ENCODE measurements around the gene GADL1. TPM values are rescaled to one million over a fixed set of nuclear protein-coding genes. Genes with fewer than 3 reads are reported as not detected.

GADL1 gene
- total RNA-seq, 2 experiments from 2014 or later = not detected

DNA sequence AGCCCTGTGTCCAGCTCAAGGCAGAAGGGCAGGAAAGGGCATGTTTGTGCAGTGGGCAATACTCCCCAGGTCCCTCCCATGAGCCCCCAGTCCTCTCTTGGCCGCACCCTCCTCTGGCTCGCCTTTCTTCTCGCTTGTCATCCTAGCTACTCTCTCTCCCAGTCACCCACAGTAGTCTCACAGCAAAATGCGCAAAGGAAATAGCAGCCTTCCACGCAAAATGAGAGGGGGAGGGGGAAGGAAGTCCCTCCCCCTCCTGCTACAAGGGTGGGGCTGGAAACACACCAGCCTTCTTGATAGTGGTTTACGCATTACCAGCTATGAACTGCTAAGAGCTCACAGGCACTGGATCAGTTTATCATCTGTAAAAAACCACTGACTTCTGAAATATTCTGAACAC is 83.8 kb downstream of the GADL1 start:
- Mint-ChIP-seq H3K4me3 (no peak overlapping the region), H3K36me3 (no peaks in the 10 kb centered on the region), H3K4me1 (no peaks in the 10 kb centered on the region), H3K9me3 (no peaks in the 10 kb centered on the region), H3K27ac (no peak overlapping the region), H3K27me3 (no peaks in the 10 kb centered on the region)
- no peak for DNase-seq

DNA sequence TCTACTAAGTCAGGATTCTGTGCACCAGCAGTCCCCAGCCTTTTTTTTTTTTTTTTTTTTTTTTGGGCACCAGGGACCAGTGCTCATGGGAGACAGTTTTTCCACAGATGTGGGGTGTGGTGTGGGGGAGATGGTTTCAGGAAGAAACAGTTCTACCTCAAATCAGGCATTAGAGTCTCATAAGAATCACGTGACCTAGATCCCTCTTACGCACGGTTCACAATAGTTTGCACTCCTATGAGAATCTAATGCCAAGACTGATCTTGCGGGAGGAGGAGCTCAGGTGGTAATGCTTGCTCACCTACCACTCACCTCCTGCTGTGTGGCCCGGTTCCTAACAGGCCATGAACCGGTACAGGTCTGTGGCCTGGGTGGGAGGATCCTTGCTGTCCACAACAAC is 88.8 kb downstream of the GADL1 start:
- no peaks in the 10 kb centered on the region for H3K36me3 Mint-ChIP-seq
- H3K27ac Mint-ChIP-seq = no peak overlapping the region
- H3K27me3 Mint-ChIP-seq = no peaks in the 10 kb centered on the region
- H3K4me1 Mint-ChIP-seq = peaks cover 6% of the 10 kb centered on the region
- no peaks in the 10 kb centered on the region for H3K9me3 Mint-ChIP-seq
- DNase-seq = no peak
- H3K4me3 Mint-ChIP-seq = no peak overlapping the region

DNA sequence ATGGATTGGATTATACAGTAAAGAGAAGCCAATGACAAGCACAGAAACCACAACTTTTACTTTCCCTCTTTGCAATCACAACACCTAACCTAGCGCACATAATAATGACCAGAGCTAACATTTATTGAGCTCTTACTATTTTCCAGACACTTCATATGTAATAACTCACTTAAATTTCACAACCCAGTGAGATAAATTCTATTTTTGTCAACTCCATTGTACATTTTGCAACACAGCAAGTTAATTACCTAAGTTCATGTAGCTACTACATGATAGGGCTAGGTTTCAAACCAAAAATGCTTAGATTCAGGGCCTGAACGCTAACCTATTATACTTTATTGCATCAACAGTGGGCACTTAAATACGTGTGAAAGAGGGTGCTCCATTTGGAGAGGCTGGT is 89.5 kb downstream of the GADL1 start:
- Mint-ChIP-seq H3K27me3 (no peaks in the 10 kb centered on the region), H3K27ac (no peak overlapping the region)

DNA sequence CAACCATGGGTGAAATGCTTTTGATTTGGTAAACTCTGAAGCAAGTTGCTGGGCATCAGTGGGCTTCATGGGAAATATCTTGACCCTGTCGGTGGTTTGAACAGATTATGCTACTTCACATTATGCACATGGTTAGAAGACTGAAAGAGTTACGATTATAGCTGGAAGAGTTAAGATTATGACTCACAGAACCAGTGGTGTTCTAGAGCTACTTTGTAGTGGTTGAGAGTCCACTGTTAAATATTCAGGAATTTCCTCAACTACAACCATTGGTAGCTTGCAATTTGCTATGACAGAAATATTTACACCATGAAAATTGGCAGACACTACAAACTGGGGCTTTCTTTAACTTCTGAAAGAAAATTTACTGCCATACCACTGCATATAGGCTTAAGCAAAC is 99.3 kb downstream of the GADL1 start:
- Mint-ChIP-seq H3K27ac (no peak overlapping the region), H3K9me3 (no peaks in the 10 kb centered on the region), H3K36me3 (no peaks in the 10 kb centered on the region)

More for the DNA sequence above, 89.5 kb downstream of the GADL1 start:
- no peaks in the 10 kb centered on the region for H3K36me3 Mint-ChIP-seq
- peaks cover 6% of the 10 kb centered on the region for H3K4me1 Mint-ChIP-seq
- H3K9me3 Mint-ChIP-seq = no peaks in the 10 kb centered on the region
- H3K4me3 Mint-ChIP-seq = no peak overlapping the region
- no peak for DNase-seq

DNA sequence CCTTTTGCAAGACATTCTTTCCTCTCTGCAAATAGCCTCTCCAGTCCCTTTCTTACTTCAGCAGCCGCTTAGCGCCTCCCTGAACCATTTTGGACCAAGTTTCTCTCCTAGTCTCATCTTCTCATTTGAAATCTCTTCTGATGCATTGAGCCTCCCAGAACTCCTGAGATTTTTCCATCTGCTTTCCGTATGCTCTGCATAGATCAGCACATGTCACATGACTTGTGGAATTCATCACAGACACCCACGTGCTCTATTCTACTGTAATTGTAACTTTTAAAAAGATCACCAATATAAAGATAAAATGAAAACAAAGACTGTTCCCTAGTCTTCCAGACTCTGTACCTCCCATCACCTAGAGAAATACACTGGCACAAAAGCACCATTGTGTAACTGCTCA is 100.7 kb downstream of the GADL1 start:
- H3K27ac Mint-ChIP-seq = no peak overlapping the region
- no peaks in the 10 kb centered on the region for H3K36me3 Mint-ChIP-seq
- H3K4me3 Mint-ChIP-seq = no peak overlapping the region
- H3K9me3 Mint-ChIP-seq = no peaks in the 10 kb centered on the region
- no peak for DNase-seq
- H3K27me3 Mint-ChIP-seq = no peaks in the 10 kb centered on the region
- H3K4me1 Mint-ChIP-seq = peaks cover under 1% of the 10 kb centered on the region

More for the DNA sequence above, 99.3 kb downstream of the GADL1 start:
- no peaks in the 10 kb centered on the region for H3K27me3 Mint-ChIP-seq
- H3K4me3 Mint-ChIP-seq = no peak overlapping the region
- no peaks in the 10 kb centered on the region for H3K4me1 Mint-ChIP-seq
- no peak for DNase-seq

DNA sequence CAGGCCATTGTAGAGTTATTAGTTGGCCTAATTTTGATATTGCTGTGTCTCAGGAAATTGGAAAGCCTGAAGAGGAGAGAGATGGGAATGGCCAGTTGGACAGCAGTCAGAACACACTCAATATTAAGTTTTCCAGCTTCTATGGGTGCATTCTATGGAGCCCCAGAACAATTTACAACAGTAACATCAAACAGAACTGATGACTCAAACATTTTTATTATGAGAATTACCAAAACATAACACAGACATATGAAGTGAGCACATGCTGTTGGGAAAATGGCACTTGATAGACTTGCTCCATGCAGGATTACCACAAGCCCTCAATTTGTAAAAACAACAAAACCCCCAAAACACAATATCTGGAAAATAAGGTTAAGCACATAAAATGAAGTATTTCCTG is 104.3 kb downstream of the GADL1 start:
- H3K27ac Mint-ChIP-seq = no peak overlapping the region
- no peaks in the 10 kb centered on the region for H3K9me3 Mint-ChIP-seq
- H3K36me3 Mint-ChIP-seq = no peaks in the 10 kb centered on the region
- no peak overlapping the region for H3K4me3 Mint-ChIP-seq
- no peak for DNase-seq
- H3K4me1 Mint-ChIP-seq = peaks cover 2% of the 10 kb centered on the region
- no peaks in the 10 kb centered on the region for H3K27me3 Mint-ChIP-seq

DNA sequence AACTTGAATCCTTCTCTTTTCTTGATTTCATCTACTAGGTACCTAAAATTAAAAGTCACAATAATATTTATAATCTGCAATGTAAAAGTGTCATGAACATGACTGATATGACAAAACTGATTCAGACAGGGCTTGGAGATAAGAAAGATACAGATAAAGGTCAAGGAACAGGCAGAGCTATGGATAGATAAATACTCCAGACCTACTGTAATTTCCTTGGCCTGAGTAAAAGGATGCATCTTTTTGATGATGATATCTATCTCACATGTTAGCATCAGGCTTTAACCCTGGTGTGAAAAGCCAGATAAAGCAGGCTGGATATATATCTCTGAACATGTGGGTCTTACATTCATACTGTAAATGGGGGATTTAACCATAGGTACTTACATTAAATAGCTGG is 108.1 kb downstream of the GADL1 start:
- peaks cover 5% of the 10 kb centered on the region for H3K27me3 Mint-ChIP-seq
- H3K9me3 Mint-ChIP-seq = no peaks in the 10 kb centered on the region
- peaks cover 2% of the 10 kb centered on the region for H3K4me1 Mint-ChIP-seq
- no peak overlapping the region for H3K27ac Mint-ChIP-seq
- H3K4me3 Mint-ChIP-seq = no peak overlapping the region
- H3K36me3 Mint-ChIP-seq = no peaks in the 10 kb centered on the region
- DNase-seq = no peak

DNA sequence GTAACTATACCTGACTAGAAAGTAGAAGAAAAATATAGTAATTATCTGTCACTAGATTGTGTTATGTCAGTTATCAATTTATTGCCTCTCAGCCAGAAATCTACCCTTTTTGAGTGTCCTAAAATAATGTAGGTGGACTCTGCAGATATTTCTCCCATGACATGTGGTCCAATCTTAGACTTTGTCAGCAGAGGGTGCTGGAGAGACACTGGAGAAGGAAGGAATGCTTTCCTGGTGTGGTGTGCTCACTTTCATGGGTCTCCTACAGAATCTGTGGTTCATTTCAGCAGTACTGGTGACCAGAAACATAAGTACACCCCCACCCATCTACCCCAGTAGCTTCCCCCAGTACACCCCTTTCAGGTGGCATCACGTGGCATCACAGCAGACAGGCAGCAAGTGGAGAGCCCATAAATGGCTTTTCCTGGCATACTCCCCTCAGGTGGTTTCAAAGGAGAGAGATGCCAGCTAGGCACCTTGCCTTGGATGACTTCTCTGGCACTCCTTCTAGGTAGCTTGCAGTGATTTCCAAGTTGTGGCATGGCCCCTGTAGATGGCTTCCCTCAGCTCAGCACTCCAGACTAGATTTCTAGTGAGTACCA is 114.7 kb downstream of the GADL1 start:
- H3K9me3 Mint-ChIP-seq = no peaks in the 10 kb centered on the region
- H3K36me3 Mint-ChIP-seq = no peaks in the 10 kb centered on the region
- H3K27ac Mint-ChIP-seq = no peak overlapping the region
- no peaks in the 10 kb centered on the region for H3K4me1 Mint-ChIP-seq
- peaks cover 8% of the 10 kb centered on the region for H3K27me3 Mint-ChIP-seq
- no peak for DNase-seq
- H3K4me3 Mint-ChIP-seq = no peak overlapping the region

DNA sequence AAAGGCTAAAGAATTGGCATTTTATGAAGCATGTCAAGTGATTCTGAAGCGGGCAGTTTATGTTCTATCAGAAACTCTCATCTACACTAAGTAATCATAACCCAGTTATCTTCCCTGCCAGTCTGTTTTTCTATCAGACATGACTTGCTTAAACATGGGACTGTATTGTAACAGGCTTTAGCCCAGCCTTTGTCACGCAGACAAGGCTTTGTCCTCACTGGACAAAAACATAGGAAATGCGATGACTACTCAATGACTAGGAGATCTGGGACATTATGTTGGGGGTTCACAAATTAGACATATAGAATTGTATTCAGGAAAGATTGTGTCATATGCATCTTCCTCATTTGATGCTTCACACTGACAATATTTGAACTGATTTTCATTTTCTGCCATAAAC is 115.5 kb downstream of the GADL1 start:
- peaks cover 10% of the 10 kb centered on the region for H3K27me3 Mint-ChIP-seq
- H3K4me1 Mint-ChIP-seq = no peaks in the 10 kb centered on the region
- no peaks in the 10 kb centered on the region for H3K9me3 Mint-ChIP-seq
- no peak overlapping the region for H3K4me3 Mint-ChIP-seq
- H3K27ac Mint-ChIP-seq = no peak overlapping the region
- no peaks in the 10 kb centered on the region for H3K36me3 Mint-ChIP-seq
- DNase-seq = no peak

DNA sequence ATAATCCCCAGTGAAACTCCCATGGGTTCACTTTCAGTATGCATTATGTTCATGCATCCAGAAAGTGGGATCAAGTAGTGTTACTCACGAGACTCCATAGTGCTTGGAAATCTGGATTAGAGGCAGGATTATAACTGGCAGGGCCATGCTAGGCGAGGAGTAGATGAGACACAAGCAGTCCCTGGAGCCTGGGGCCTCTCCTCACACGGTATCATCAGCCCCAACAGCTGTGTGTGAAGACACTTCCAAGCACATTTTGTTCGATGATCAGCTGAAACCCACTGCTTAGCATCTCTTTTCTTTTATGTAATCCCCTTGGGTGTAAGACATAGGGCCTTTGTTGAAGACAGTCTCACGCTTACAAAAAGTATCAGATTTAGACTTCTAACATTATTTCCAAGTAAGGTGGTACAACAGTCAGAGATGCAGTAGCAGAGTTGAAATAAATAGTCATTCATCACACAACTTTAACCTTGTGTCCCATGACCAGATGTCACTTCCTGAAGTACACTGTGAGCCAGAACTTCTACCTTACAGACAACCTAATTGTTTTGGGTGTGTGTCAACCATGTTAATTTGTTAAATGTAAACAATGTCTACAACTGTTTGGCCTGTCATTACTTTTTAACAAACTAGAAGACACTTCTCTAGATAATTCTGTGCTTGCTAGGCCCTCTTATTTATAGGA is 116.9 kb downstream of the GADL1 start:
- Mint-ChIP-seq H3K27me3 (peaks cover 10% of the 10 kb centered on the region), H3K9me3 (no peaks in the 10 kb centered on the region), H3K4me1 (no peaks in the 10 kb centered on the region), H3K36me3 (no peaks in the 10 kb centered on the region), H3K4me3 (no peak overlapping the region), H3K27ac (no peak overlapping the region)
- no peak for DNase-seq

DNA sequence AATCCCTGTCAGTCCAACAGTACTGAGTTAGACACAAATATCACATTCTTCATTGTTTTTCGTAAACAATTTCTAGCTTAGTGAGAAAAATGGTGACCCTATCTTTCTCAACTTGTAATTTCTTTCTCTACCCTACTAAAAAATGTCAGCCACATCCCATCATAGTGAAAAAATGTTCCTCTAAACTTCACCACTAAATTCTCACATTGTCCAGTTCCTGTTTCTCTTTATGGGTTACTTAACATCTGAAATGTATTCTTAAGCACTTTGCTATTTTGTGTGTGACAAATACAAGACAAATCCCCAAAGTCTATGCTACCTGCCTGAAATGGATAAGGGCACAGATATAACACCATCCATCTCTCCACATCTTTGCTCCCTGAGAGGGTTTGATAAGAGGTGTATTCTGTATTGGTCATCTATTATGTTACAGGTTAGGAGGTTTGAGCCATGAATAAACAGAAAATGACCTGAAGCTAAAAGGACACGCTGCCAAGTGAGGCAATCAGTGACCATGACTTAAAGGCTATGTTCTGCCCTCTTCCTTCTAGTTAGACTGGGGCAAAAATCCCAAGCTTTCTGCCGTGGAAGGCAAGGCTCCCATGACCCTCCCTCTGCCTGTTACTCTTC is 118.2 kb downstream of the GADL1 start:
- Mint-ChIP-seq H3K27me3 (peaks cover 5% of the 10 kb centered on the region), H3K4me3 (no peak overlapping the region), H3K9me3 (no peaks in the 10 kb centered on the region), H3K27ac (no peak overlapping the region), H3K4me1 (no peaks in the 10 kb centered on the region), H3K36me3 (no peaks in the 10 kb centered on the region)
- no peak for DNase-seq

DNA sequence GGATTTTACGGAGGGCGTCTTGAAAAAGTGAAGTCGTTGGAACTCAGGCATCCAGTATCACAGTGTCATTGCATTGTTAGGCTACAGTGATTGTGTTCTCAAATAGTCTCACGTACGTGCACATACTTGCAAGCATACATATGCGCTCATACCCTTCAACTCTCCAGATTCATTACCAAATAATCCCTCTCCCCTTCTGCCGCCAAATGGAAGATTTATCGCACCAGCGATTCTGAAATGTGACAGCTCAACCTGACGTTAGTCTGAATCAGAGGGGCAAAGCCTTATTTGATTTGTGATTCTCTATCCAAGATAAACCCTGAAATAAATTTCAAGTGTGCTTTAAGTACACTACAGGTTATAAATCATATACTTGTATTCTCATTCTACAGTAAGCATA is 119.4 kb downstream of the GADL1 start:
- peaks cover 5% of the 10 kb centered on the region for H3K27me3 Mint-ChIP-seq
- no peak overlapping the region for H3K27ac Mint-ChIP-seq
- no peaks in the 10 kb centered on the region for H3K4me1 Mint-ChIP-seq
- DNase-seq = no peak
- H3K36me3 Mint-ChIP-seq = no peaks in the 10 kb centered on the region
- H3K9me3 Mint-ChIP-seq = no peaks in the 10 kb centered on the region
- no peak overlapping the region for H3K4me3 Mint-ChIP-seq

DNA sequence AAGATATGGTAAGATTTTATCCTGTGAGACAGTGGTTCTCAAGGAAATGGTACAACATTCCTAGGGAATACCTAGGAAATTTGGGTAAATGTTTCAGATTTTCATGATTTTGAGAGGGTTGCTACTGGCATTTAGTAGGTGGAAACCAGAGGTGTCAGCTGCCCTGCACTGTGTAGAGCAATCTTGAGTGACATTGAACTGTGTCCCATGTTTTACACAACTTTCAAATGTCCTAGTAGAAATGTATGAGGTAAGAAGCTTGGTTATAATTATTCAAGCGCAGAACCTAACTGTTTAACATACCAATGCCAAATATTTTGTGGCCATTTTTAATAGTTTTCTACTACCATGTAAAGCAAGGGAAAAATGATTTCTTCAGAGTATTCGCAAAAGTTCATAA is 120.4 kb downstream of the GADL1 start:
- Mint-ChIP-seq H3K4me1 (no peaks in the 10 kb centered on the region), H3K4me3 (no peak overlapping the region), H3K36me3 (no peaks in the 10 kb centered on the region), H3K9me3 (no peaks in the 10 kb centered on the region), H3K27ac (no peak overlapping the region), H3K27me3 (peaks cover 5% of the 10 kb centered on the region)
- no peak for DNase-seq

DNA sequence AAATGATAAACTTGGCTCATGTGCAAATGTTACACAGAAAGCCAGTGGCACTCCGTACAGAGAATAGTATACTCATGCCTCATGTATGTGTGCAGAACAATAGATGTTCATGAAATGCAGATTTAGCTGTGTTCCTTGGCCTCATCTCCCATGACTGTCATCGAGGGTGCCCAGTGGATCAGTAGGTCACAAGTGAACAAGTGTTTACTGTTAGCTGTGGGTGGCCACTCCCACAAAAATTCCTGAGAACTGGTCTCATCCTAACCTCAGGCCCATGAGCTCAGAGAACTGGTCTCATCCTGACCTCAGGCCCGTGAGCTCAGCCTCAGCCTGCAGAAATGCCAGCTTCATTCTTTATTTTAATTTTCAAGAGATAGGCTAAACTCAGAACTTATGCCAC is 124.1 kb downstream of the GADL1 start:
- H3K27ac Mint-ChIP-seq = no peak overlapping the region
- no peak overlapping the region for H3K4me3 Mint-ChIP-seq
- DNase-seq = no peak
- H3K36me3 Mint-ChIP-seq = no peaks in the 10 kb centered on the region
- peaks cover 13% of the 10 kb centered on the region for H3K27me3 Mint-ChIP-seq
- H3K9me3 Mint-ChIP-seq = no peaks in the 10 kb centered on the region
- H3K4me1 Mint-ChIP-seq = peaks cover 6% of the 10 kb centered on the region

DNA sequence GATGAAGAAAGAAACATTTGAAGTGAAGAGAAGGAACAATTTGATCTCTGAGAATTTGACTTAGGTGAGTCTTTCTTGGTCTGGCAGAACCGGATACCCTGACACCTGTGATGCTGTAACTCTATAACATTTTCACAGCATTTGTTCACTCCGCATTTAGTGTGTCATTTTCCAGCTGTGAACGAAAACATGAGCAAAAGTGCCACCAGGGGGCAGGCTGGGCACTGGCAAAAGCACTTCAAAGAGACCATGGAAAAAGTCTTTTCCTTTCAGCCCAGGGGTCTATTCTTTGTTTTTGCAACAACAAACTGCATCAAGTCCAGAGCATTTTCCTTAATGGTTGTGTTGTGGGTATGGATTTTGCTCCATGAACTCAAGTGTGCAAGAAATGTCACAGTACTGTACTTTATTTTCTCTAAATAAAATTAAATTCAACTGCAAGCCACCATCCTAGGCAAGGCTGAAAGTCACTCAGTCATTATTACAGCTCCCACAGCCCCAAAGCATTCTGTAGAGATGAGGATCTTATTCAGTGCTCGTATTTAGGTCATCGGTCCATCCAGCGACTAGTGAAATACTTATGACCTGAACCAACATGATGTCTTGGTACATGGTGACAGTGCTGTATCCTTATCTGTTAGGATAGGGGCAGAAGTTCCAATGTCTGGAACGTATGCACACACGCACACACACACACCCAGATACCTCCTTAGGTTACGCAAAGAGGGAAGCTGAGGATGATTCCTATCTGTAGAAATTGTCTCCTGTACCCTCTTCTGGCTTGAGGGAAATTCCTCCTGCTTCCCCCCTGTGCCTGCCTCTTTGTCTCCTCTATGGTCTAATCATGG is 125.5 kb downstream of the GADL1 start:
- Mint-ChIP-seq H3K36me3 (no peaks in the 10 kb centered on the region), H3K27ac (no peak overlapping the region), H3K4me3 (no peak overlapping the region), H3K4me1 (peaks cover 6% of the 10 kb centered on the region), H3K9me3 (no peaks in the 10 kb centered on the region), H3K27me3 (peaks cover 9% of the 10 kb centered on the region)
- peak; percentile 57 for DNase-seq
